GM18511 (cell line): ENCODE results near the gene TMC6.
"Not testable (repeated sequence)": the region's sequence is repeated elsewhere in the genome, so short reads cannot be mapped to it uniquely, and the experiment has no call there.

Experiments
- ATAC-seq: cut with Tn5 transposase; IDR thresholded peaks from one replicate; pipeline ENCODE4 v1.9.1; 2021; ENCODE audit warnings: mild to moderate bottlenecking, moderate library complexity; ENCODE audit not compliant: unreplicated experiment

Gene TMC6

DNA sequence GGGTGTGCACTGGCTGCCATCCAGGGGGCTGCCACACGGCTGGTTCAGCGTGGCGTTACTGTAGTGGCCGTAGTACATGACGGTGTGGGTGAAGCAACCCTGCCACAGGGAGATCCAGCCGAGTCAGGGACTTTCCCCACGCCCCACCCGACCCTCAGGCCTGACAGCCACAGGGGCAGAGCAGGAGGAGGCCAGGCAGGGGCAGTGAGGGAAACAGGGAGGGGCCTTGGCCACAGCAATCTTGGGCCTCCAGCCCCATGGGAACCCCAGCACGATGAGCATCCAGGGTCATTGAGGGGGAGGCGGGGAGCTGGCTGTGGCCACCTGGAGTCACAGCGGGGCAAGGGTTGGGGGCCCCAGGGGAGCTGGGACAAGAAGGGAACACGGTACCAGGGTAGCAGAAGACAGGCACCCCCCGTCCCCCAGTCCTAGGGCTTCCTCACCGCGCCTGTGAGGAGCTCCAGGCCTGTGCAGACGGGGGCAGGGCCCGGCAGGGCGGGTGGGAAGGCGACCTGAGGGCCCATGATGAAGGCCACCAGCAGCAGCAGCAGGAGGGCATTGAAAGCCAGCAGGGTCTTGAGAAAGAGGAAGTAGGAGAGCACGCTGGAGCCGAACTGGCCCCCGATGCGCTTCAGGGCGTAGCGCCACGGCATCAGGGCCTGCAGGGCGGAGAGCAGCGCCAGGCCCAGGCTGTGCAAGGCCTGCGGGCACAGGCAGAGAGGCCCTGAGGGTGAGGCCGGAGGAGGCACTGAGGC is 4.3 kb downstream of the TMC6 start:
- no peak for ATAC-seq

DNA sequence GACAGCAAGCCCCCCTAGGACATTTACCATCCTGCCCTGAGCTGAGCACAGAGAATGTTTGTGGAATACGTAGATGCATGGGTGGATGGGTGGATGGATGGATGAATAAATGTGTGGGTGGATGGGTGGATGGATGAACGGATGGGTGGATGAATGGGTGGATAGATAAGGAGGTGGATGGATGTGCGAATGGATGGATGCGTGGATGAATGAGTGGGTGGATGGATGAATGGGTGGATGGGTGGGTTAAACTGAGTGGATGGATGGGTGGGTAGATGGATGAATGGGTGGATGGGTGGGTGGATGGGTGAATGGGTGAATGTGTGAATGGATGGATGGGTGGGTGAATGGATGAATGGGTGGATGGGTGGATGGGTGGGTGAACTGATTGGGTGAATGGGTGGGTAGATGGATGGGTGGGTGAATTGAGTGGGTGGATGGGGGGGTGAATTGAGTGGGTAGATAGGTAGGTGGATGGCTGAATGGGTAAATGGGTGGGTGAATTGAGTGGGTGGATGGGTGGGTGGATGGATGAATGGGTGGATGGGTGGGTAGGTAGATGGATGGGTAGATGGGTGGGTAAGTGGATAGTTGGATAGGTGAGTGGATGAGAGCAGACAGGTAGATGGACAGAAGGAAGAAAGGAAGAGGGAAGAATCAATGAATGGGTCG is 5.2 kb downstream of the TMC6 start:
- ATAC-seq, result no peak

DNA sequence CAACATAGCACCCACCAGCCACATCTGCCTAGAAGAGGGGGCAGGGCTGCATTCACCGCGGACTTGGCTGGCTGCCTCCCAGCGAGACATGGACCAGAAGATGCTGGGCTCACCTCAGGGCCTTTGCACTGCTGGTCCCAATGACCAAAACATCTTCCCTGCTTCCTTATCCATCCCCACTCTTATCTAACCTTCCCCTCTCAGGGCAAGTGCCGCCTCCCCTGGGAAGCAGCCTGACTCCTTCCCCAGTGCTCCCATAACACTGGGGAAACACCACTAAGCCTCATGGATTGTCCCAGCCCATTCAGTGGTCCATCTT is 5.7 kb downstream of the TMC6 start:
- no peak for ATAC-seq

DNA sequence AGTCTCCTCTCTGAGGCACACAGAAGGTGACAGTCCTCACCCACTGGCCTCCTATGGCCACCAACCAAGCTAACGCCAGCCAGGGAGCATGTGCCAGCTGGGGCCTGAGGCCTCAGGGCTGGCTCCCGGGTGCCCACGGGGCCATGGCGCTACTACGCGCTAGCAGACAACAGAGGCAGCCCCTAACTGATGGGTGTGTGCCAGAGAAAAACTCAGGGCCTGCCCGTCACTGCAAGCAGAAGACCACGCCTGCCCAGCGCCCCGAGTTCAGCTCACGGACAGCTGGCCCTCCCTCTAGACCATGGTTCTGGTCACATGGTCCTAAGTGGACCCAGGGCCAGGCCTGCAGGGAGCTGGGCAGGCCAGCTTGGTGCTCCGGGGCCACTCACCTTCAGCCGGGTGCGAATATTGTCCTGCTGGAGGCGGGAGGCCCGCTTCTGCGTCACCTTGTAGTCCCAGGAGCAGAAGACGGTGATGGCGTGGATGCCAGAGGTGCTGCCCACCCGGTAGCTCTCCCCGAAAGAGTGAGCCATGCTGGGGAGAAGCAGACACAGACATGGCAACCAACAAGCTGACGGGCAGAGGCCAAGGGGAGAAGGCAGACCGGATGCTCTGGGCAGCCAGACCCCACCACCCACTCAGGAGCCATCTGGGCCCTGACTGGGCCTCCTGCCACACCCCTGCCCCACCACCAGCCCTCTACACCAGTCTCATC is 6.2 kb downstream of the TMC6 start:
- ATAC-seq, result no peak

DNA sequence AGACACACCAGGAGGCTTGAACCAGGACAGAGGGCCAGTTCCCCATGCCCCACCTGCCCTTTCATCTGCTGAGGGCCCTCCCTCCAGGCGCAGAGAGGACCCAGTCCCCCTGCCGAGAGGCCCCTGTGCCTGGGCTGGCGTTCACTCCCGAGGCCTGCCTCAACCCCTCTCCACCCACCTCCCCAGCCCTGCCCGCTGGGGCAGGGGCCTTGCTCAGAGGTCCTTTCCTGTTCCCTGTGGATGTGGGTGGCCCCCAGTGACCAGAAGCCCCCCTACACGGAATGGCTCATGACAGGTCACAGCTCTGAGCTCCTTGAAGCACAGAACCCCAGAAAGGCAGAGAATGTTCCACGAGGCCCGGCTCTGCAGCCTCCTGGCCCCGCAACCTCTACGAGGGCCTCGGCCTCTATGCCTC is 6.7 kb downstream of the TMC6 start:
- ATAC-seq, result no peak

DNA sequence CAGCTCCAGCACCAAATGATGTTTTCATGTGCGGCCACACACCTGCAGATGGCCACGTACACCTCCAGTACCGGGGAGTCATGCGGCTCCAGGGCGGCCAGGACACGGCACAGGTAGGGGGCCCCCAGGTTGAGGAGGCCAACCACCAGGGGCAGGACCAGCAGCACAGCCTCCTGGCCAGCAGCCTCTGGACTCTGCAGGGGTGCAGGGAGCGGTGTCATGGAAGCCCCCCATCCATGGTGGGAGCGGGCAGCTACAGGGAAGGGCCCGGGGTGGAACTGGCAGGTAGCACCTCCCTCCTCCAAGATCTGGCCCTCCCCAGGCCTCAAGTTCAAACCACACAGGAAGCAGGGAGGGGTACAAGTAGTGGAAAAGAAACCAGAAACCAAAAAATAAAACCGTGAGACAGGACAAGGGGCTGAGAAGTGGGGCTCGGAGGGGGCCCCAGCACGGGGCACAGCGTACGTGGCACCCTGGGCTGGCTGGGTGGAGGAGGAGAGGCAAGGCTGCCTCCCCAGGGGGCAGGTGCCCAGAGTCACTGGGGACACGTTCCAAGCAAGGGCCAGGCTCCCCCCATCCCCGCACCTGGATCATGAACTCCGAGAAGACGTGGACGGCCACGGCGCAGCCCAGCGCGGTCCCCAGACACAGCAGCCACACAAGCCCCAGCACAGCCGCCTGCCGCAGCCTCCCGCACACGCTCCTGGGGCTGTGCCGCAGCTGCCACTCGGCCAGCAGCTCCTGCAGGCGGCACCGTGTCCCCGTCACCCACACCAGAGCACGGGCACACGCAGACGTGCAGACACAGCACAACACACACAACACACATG is 7.4 kb downstream of the TMC6 start:
- no peak for ATAC-seq

DNA sequence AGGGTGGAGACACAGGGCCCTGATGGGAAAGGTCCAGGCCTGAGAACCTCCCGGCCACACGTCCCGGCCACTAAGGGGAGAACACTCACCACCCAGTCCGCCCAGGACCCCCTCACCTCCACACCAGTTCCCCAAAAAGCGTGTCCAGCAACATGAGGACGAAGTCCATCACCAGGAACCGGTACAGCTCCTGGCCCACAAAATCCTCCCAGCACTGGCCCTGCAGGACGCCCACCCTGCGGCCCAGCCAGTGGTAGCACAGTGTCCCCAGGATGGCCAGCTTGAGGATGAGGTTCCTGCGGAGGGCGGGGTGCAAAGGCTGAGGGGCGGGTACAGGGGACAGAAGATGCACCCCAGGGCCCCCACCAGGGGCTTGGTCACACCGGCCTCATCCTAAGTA is 8.0 kb downstream of the TMC6 start:
- no peak for ATAC-seq

DNA sequence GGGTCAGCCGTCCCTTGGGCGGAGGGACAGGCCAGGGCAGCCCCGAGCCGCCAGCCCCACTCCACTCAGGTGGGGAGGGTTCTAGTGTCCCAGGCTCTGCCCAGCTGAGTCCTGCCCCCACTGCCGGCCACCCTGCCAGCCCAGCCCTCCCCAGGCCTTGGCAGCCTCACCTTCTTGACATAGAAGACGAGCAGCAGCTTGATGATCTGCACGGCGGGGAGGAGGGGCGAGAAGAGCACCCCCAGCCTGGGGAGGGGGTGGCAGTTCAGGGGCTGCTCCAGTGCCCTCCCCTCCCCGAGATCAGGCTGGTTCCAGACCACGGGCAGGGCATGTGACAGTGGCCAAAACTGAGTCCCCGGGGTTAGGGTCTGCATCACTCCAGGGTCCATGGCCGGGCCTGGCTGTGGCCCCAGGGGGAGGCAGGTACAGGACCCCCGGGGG is 9.7 kb downstream of the TMC6 start:
- ATAC-seq, result no peak

DNA sequence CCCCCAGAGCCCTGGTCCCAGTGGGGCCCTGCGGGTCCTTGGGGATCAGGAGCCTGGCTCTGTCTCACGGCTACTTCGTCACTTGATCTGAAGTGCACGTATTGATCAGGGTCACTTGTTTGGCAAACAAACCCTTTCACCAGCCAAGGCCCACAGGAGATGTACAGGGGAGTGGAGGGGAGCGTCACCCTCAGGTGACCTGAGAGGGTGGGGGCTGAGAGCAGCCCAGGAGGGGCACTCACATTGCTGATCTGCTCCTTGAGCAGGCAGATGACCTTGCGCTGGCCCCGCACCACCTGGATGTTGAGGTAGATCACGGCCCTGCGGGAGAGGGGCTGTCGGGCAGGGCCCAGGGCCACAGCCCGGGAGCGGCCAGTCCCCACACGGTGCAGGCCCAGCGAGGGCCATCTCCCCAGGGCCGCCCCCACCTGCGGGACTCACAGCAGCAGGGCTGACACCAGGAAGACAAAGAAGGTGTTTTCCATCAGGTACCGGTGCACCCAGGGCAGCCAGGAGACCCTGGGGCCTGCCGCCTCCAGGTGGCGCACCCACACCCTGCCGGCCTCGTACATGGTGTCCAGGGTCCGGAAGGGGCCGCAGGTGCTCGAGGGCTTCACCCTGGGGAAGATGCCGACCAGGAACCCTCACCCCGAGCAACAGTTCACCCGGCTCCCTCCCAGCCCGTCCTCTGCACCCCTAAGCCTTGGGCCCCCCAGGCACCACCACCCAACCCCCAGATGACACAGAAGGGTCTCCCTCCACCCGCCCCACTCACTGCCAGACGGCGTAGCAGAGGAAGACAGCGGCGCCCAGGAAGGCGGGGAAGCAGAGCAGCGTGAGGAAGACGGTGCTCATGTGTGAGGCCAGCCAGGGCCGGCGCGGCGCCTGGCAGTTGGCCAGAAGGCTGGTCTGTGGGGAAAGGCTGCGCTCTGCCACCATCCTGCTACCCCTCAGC is 11.3 kb downstream of the TMC6 start:
- ATAC-seq, result no peak

DNA sequence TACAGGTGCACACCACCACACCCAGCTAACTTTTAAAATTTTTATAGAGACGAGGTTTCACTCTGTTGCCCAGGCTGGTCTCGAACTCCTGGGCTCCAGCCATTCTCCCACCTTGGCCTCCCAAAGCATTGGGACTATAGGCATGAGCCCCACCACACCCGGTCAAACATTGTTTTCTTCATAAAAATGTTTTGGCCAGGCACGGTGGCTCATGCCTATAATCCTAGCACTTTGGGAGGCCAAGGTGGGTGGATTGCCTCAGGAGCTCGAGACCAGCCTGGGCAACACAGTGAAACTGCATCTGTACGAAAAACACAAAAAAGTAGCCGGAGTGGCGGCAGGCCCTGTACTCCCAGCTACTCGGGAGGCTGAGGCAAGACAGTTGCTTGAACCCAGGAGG is 12.1 kb downstream of the TMC6 start:
- ATAC-seq, result no peak

DNA sequence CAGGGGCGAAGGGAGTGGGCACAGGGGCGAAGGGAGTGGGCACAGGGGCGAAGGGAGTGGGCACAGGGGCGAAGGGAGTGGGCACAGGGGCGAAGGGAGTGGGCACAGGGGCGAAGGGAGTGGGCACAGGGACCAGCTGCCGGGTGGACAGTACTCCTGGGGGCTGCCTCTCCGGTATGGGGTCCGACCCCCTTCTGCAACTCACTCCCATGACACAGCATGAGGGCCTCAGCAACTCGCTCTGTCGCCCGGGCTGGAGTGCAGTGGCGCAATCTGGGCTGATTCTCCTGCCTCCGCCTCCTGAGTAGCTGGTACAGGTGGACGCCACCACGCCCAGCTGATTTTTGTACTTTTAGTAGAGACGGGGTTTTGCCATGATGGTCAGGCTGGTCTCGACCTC is 12.8 kb downstream of the TMC6 start:
- not testable (repeated sequence) for ATAC-seq

DNA sequence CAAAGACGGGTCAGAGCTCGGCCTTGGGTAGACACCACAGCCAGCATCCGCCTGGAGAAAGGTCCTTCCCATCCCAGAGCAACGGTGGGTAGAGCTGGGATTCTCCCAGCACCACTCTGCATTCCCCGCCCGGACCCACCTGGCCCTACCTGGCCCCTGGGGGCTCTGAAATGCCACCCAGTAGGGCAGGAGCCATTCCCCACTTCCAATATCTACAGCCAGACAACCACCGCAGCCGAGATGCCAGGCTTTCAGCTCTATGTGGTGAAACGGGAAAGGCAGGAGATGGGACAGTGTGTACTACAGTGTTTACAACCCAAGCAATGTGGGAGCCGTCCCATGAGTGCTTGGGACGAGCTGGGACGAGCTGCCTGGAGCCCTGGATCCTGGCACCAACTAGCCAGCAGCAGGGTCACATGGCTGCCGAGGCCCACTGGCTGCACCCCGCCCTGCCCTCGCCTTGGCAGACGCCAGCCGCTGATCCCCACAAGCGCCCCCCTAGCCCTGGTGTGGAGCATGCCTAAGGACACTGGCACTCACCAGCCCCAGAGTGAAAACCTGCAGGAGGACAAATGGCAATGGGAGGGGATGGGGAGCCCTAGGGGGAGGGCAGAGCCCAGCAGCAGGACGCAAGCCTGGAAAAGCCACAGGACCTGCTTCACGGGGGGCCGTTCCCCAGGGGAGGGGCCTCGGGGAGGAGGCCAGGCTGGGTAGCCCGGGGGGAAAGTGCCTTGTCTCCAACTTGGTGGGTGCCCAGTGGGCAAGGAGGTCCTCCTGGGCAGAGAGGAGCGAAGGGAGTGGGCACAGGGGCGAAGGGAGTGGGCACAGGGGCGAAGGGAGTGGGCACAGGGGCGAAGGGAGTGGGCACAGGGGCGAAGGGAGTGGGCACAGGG is 13.5 kb downstream of the TMC6 start:
- no peak for ATAC-seq

DNA sequence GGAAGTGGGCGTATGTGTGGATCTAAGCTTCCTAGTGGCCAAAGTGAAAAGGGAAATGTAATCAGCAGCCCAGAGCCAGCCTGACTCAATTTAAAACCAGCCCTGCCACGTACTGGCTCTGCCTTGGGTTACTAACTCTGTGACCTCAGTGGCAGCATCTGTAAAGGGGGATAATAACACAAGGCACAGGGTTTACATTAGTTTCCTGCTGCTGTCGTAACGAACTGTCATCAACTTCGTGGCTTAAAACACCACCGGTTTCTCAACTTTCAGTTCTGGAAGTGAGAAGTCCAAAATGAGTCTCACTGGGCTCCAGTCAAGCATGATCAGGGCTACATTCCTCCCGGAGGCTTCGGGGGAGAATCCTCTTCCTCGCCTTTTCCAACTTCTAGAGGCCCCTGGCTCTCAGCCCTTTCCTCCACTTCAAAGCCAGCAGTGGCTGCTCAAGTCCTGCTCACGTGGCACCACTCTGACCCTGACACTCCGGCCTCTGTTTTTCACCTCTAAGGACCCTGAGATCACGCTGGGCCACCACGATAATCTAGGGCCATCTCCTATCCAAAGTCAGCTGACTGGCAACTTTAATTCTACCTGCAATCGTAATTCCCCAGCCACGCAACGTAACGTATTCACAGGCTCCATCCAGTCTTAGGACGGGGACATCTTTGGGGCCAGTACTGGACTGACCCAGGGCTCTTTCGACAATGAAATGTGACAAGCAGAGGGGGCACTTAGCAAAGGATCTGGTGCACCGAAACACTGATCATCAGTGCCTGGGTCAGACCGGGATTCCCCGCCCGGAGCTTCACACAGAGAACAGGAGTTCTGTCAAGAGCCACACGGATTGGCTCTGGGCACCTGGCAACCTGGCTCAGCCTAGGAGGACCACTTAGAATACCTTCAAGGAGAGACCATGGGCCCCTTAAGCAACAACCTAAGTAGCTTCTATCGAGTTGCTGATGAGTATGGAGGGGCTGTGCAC is 14.5 kb downstream of the TMC6 start:
- no peak for ATAC-seq

DNA sequence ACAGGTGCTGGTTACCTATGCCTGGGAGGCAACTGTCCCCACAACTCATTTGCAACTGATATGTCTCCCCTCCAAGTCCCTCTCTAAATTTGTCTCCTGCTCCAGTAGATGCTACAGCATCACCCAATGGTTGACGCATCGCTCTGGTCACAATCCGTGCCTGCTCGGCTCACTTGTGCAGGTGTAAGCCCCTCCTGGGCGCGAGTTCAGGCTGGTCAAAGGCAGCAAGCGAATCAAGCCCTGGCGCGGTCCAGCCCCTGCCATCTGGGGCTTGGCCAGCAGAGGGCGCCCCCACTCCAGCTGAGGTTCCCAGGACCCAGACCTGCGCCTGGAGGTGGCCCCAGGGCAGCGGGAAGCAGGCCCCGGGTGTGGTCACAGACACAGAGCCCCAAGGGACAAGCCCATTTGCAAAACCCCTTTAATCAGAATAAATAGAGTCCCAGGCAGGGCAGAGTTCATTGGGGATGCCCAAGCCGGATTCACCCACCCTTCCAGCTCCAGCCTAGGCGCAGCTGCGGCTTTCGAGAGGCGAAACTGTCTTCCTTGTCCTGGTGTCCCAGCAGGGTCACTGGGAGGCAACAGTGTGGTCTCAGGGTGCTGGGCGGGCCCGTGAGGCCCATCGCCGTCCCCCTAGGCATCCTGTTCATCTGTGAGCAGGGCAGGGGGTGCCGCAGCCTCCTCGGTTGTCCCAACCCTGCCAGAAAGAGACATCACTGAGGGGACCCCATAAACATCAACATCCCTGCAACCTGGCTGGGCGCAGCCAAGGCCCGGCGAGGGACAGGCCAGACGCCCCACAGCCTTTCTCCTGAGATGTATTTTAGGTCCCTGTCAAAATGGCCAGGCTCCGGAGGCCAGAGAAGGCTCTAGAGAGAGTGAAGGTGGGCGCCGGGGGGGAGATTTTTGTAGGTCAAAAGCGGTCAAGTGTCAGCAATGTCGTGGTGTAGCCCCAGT is 15.8 kb downstream of the TMC6 start:
- ATAC-seq, result peak; percentile 57

DNA sequence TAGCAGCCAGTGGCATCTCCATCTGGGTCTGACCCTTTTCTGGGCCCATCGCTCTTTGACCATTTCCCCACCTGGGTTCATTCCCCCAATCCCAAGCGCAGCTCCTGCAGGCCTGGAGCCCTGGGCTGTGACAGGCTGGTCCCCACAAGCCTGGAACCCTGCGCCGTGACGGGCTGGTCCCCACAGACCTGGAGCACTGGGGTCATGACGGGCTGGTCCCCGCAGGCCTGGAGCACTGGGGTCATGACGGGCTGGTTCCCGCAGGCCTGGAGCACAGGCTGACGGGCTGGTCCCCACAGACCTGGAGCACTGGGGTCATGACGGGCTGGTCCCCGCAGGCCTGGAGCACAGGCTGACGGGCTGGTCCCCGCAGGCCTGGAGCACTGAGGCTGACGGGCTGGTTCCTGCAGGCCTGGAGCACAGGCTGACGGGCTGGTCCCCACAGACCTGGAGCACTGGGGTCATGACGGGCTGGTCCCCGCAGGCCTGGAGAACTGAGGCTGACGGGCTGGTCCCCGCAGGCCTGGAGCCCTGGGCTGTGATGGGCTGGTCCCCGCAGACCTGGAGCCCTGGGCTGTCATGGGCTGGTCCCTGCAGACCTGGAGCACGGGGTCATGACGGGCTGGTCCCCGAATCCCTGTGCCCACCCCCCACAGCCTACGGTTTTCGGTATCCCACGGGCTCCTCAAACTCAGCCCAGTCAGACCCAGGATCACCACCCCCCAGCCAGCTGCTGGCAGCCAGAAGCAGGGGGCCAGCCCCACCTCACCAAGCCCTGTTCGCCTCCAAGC is 16.6 kb downstream of the TMC6 start:
- no peak for ATAC-seq
